GM12874 (cell line): Measurements from ENCODE around the gene TYSND1.

ENCODE experiments used
- CTCF ChIP-seq: IDR thresholded peaks from 2 replicates; pipeline ENCODE4 v1.5.1; 2011; ENCODE audit warnings: low read depth, mild to moderate bottlenecking, control low read depth, low read length, moderate library complexity; ENCODE audit not compliant: insufficient read depth

TYSND1 gene

DNA sequence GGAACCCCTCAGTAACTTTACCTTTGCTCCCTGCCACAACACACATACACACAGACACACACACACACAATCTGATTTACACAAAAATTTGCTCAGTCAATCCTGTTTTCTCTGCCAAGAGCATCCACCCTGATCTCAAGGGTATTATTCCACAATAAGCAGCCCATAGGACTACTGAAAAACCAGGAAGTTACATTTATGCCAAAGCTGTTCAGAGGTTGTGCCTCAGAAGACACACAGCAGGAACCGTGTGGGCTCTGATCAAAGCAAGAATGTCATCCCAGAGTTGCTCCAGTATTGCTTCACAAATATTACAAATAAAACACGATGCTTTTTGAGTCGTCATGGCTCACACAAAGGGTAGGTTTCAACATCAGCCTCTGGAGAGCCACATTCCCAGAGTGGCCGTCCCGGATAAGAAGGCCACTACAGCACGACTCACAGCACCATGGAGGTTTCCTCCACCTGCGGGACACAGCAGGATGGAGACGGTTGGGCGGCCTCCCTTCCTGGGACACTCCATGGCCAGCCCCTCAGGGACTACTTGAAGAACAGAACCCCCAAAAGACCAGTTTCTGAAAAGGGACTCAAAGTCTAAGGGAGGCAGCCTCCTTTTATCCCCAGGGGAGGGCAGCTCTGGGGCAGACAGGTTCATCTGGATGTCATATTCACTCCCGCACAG, 15.5 kb downstream of the TYSND1 start:
- no peak for TF ChIP-seq CTCF

GRCh38 chr10:70126700-70127395, 19.7 kb downstream of the TYSND1 start:
- no peak for TF ChIP-seq CTCF

GRCh38 chr10:70125918-70126552, 20.5 kb downstream of the TYSND1 start:
- no peak for TF ChIP-seq CTCF

DNA sequence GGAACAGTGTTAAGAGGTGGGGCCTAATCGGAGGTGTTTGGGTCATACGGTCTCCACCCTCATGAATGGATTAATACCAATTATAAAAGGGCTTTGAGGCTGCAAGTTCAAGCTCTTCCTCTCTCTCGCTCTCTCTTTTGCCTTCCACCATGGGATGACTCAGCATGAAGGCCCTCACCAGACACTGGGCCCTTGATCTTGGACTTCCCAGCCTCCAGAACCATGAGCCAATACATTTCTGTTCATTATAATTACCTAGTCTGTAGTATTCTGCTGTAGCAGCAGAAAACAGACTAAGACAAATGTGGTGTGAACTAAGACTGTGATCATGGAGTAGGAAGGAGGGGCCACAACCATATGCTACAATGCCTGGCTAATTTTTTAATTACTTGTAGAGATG, 21.6 kb downstream of the TYSND1 start:
- TF ChIP-seq CTCF: no peak

DNA sequence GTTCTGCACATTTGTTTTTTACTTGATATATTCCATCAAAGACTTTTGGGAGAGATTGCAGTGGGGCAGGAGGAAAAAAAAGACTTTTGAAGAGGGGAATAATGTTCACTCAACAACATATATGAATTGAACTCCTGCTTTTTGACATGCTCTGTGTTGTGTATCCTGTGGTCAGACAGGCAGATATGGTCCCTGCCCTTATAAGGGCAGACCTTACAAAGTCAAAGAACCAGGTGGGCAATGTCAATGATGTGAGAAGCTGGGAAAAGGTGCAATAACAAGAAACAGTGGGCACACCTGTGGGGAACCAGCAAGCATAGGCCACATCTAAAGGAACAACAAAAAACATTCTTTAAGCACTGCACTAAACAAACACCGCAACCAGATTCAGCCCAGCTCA, 22.1 kb downstream of the TYSND1 start:
- TF ChIP-seq CTCF: no peak

- no peak for TF ChIP-seq CTCF
Measured at GRCh38 chr10:70123817-70124216, 22.7 kb downstream of the TYSND1 start.

DNA sequence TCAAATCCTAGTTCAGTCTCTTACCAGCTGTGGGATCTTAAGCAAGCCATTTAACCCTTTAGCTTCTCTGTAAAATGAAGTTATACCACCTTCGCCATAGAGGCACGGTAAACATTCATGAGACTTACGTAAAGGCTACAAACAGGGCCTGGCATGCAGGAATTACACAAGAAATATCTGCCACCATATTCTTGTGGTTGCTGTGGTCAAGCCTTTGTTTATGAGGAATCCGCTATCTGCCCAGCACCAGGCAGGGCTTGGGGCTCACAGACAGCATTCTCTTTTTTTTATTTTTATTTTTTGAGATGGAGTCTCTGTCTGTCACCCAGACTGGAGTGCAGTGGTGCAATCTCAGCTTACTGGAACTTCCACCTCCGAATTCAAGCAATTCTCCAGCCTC, 23.8 kb downstream of the TYSND1 start:
- TF ChIP-seq CTCF: no peak
